Liver (tissue), 9 donors: ENCODE results near the gene ALAS1. TPM values are rescaled to one million over a fixed set of nuclear protein-coding genes. Genes with fewer than 3 reads are reported as not detected.

Source experiments
- DNase-seq: peaks from one replicate; pipeline ENCODE4 v3.0.0-alpha.2; 2017; ENCODE audit warnings: low spot score
- H3K27ac ChIP-seq, 2 donors: one replicate each; pipeline ENCODE4 v1.7.0; 2013; ENCODE audit warnings: inconsistent platforms in 2 of 2, low read length in 2 of 2, control low read depth in 1 of 2, low read depth in 1 of 2, mild to moderate bottlenecking in 1 of 2
- H3K27me3 ChIP-seq, 4 donors: one replicate each; pipeline versions ENCODE4 v1.6.1 to v1.7.0; 2013; ENCODE audit warnings: low read length in 3 of 4, inconsistent platforms in 1 of 4, mild to moderate bottlenecking in 1 of 4, moderate library complexity in 1 of 4; ENCODE audit not compliant: control insufficient read depth in 4 of 4, insufficient read depth in 4 of 4
- H3K36me3 ChIP-seq, 4 donors: one replicate each; pipeline versions ENCODE4 v1.6.1 to v1.7.0; 2013; ENCODE audit warnings: low read length in 3 of 4, mild to moderate bottlenecking in 3 of 4, low read depth in 1 of 4, moderate library complexity in 1 of 4; ENCODE audit not compliant: control insufficient read depth in 4 of 4, insufficient read depth in 3 of 4
- H3K4me1 ChIP-seq, 4 donors: one replicate each; pipeline versions ENCODE4 v1.6.1 to v1.7.0; 2013; ENCODE audit warnings: low read length in 3 of 4, mild to moderate bottlenecking in 3 of 4, moderate library complexity in 1 of 4; ENCODE audit not compliant: control insufficient read depth in 4 of 4, insufficient read depth in 4 of 4
- H3K4me3 ChIP-seq, 3 donors: one replicate each; pipeline versions ENCODE4 v1.6.1 to v1.7.0; 2013; ENCODE audit warnings: low read length in 3 of 3, control low read depth in 1 of 3, low read depth in 1 of 3, mild to moderate bottlenecking in 1 of 3
- H3K9ac ChIP-seq, 2 donors: one replicate each; pipeline ENCODE4 v1.7.0; 2013; ENCODE audit warnings: low read length in 2 of 2, mild to moderate bottlenecking in 2 of 2, moderate library complexity in 2 of 2, control low read depth in 1 of 2, low read depth in 1 of 2
- H3K9me3 ChIP-seq, 4 donors: one replicate each; pipeline versions ENCODE4 v1.6.1 to v1.7.0; 2013; ENCODE audit warnings: low read length in 3 of 4; ENCODE audit not compliant: control insufficient read depth in 4 of 4
- CTCF ChIP-seq: fragments of 150-350 bp; IDR thresholded peaks from 2 replicates; pipeline ENCODE4 v1.5.1; 2017; ENCODE audit warnings: improper control_type of control experiment, low read depth, low read length; ENCODE audit not compliant: missing input control
- EGR1 ChIP-seq, 2 donors: IDR thresholded peaks; 2 replicates each; pipeline ENCODE4 v1.6.1; 2016 to 2018; ENCODE audit warnings: antibody characterized with exemption in 2 of 2, low read depth in 2 of 2
- FOXA1 ChIP-seq: IDR thresholded peaks from 2 replicates; pipeline ENCODE4 v1.6.1; 2016; ENCODE audit warnings: antibody characterized with exemption
- FOXA2 ChIP-seq: IDR thresholded peaks from 2 replicates; pipeline ENCODE4 v1.6.1; 2016; ENCODE audit warnings: antibody characterized with exemption
- GABPA ChIP-seq, 2 donors: IDR thresholded peaks in 1 of 2; conservative IDR thresholded peaks in 1 of 2; 2 replicates each; pipeline ENCODE4 v1.6.1; 2016; ENCODE audit warnings: antibody characterized with exemption in 2 of 2, mild to moderate bottlenecking in 1 of 2, moderate library complexity in 1 of 2
- HNF4A ChIP-seq, 2 donors: conservative IDR thresholded peaks; 2 replicates each; pipeline ENCODE4 v1.6.1; 2016; ENCODE audit warnings: antibody characterized with exemption in 2 of 2, mild to moderate bottlenecking in 2 of 2
- HNF4G ChIP-seq: IDR thresholded peaks from 2 replicates; pipeline ENCODE4 v1.6.1; 2016; ENCODE audit warnings: antibody characterized with exemption
- JUND ChIP-seq, 2 donors: IDR thresholded peaks; 2 replicates each; pipeline ENCODE4 v1.6.1; 2016; ENCODE audit warnings: antibody characterized with exemption in 2 of 2
- NR2F2 ChIP-seq: IDR thresholded peaks from 2 replicates; pipeline ENCODE4 v1.6.1; 2016; ENCODE audit warnings: antibody characterized with exemption
- RAD21 ChIP-seq, 2 donors: IDR thresholded peaks; 2 replicates each; pipeline ENCODE4 v1.6.1; 2016; ENCODE audit warnings: antibody characterized with exemption in 2 of 2, mild to moderate bottlenecking in 2 of 2
- REST ChIP-seq: IDR thresholded peaks from 2 replicates; pipeline ENCODE4 v1.6.1; 2016; ENCODE audit warnings: antibody characterized with exemption, mild to moderate bottlenecking
- RXRA ChIP-seq, 2 donors: IDR thresholded peaks; 2 replicates each; pipeline ENCODE4 v1.6.1; 2017 to 2018; ENCODE audit warnings: antibody characterized with exemption in 2 of 2, mild to moderate bottlenecking in 1 of 2
- SP1 ChIP-seq: IDR thresholded peaks from 2 replicates; pipeline ENCODE4 v1.6.1; 2018; ENCODE audit warnings: antibody characterized with exemption, mild to moderate bottlenecking
- TAF1 ChIP-seq: conservative IDR thresholded peaks from 2 replicates; pipeline ENCODE4 v1.6.1; 2016; ENCODE audit warnings: antibody characterized with exemption, mild to moderate bottlenecking
- YY1 ChIP-seq: IDR thresholded peaks from 2 replicates; pipeline ENCODE4 v1.6.1; 2016; ENCODE audit warnings: antibody characterized with exemption, mild to moderate bottlenecking
- ZBTB33 ChIP-seq: IDR thresholded peaks from 2 replicates; pipeline ENCODE4 v1.6.1; 2016; ENCODE audit warnings: antibody characterized with exemption
- WGBS: extraction: QIAGEN DNeasy Blood & Tissue Kit; methylation state at CpG from one replicate; pipeline ENCODE4 v1.1.7; 2013; 5-methylcytosine and 5-hydroxymethylcytosine counted together
- polyA plus RNA-seq, 2 donors: library from polyadenylated mRNA; stranded (reverse) in 1 of 2; unstranded in 1 of 2; fragments of 200-250 nt in 1 of 2; fragments of >200 nt in 1 of 2; fragmentation: Nextera tagmentation in 1 of 2; extraction: Ambion mirVana in 1 of 2; gene quantifications; one replicate each; pipeline versions ENCODE4 v1.2.1 to v1.2.3, GENCODE V29; 2013 to 2015
- total RNA-seq, 2 donors: library from RNA; depleted of rRNA; stranded (reverse); fragments of >200 nt; gene quantifications; one replicate each; pipeline ENCODE4 v1.2.3, GENCODE V29; 2014
- TF ChIP-seq, protein P1 (sequence below): IDR thresholded peaks from 2 replicates; pipeline ENCODE4 v1.6.1; 2016; ENCODE audit warnings: antibody characterized with exemption
- TF ChIP-seq, protein P2 (sequence below): IDR thresholded peaks from 2 replicates; pipeline ENCODE4 v1.6.1; 2016; ENCODE audit warnings: antibody characterized with exemption
- donor health status: healthy.
- donor health status: healthy.
- donor health status: healthy.
- donor health status: healthy.
- donor health status: healthy.

The ALAS1 gene
- total and polyA plus RNA-seq, 4 donors = 32.3 to 421 (median 137) TPM

GRCh38 chr3:52210037-52210436, 12.1 kb downstream of the ALAS1 start:
- DNase-seq = no peak
- Histone ChIP-seq H3K9ac (no peak overlapping the region), H3K27ac (peak overlapping the region; percentile 85 to 96), H3K9me3 (no peaks in the 10 kb centered on the region), H3K27me3 (no peaks in the 10 kb centered on the region), H3K4me1 (peaks cover 3 to 67% (median 47%) of the 10 kb centered on the region in 4 donors), H3K4me3 (no peak overlapping the region), H3K36me3 (peaks cover 22 to 82% (median 76%) of the 10 kb centered on the region in 4 donors)
- TF ChIP-seq ZBTB33 = no peak
- peak in 1 of 2 donors; percentile 2 for TF ChIP-seq HNF4A (conservative IDR thresholded peaks at IDR 0.05)

GRCh38 chr3:52210550-52211046, 12.6 kb downstream of the ALAS1 start:
- H3K9ac ChIP-seq = peak overlapping the region in 1 of 2 donors; percentile 73
- H3K9me3 ChIP-seq = no peaks in the 10 kb centered on the region
- H3K27me3 ChIP-seq = no peaks in the 10 kb centered on the region
- 31% methylated on average over 6 of the region's 6 CpGs for WGBS
- TF ChIP-seq RAD21 (IDR thresholded peaks at IDR 0.05) = peak in 1 of 2 donors; percentile 29
- peak; percentile 73 to 87 for TF ChIP-seq RXRA (IDR thresholded peaks at IDR 0.05)
- peak; percentile 41 for TF ChIP-seq TAF1
- TF ChIP-seq, protein P1, sequence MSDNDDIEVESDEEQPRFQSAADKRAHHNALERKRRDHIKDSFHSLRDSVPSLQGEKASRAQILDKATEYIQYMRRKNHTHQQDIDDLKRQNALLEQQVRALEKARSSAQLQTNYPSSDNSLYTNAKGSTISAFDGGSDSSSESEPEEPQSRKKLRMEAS = no peak
- TF ChIP-seq EGR1 (IDR thresholded peaks at IDR 0.05; ENCODE audit: low read depth in 2 of 2) = peak; percentile 25 to 66
- peak; percentile 72 for TF ChIP-seq SP1
- no peak for TF ChIP-seq CTCF
- TF ChIP-seq NR2F2 = no peak
- no peak for TF ChIP-seq HNF4G
- TF ChIP-seq HNF4A (conservative IDR thresholded peaks at IDR 0.05) = peak in 1 of 2 donors; percentile 53
- peak; percentile 76 for TF ChIP-seq FOXA1
- TF ChIP-seq YY1 = peak; percentile 35
- TF ChIP-seq ZBTB33 = peak; percentile 70
- TF ChIP-seq, protein P2, sequence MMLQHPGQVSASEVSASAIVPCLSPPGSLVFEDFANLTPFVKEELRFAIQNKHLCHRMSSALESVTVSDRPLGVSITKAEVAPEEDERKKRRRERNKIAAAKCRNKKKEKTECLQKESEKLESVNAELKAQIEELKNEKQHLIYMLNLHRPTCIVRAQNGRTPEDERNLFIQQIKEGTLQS = peak; percentile 96
- TF ChIP-seq FOXA2 = peak; percentile 81
- peak in 1 of 2 donors; percentile 46 for TF ChIP-seq GABPA (IDR thresholded peaks at IDR 0.05 in 1 of 2, conservative IDR thresholded peaks at IDR 0.05 in 1 of 2)
- TF ChIP-seq REST = peak; percentile 48
- peak; percentile 37 to 91 for TF ChIP-seq JUND (IDR thresholded peaks at IDR 0.05)
- H3K4me3 ChIP-seq = no peak overlapping the region
- no peak for DNase-seq
- peaks cover 3 to 67% (median 47%) of the 10 kb centered on the region in 4 donors for H3K4me1 ChIP-seq
- H3K27ac ChIP-seq = peak overlapping the region; percentile 85 to 96
- peaks cover 21 to 82% (median 74%) of the 10 kb centered on the region in 4 donors for H3K36me3 ChIP-seq
